COR-L47 (cell line): ENCODE data around the gene ROGDI.
"Not testable (repeated sequence)": the region's sequence is repeated elsewhere in the genome, so short reads cannot be mapped to it uniquely, and the experiment has no call there.

Source experiments
- DNase-seq: peaks from one replicate; lab custom pipeline; 2025; lab: John Stamatoyannopoulos, UW

Gene ROGDI

DNA sequence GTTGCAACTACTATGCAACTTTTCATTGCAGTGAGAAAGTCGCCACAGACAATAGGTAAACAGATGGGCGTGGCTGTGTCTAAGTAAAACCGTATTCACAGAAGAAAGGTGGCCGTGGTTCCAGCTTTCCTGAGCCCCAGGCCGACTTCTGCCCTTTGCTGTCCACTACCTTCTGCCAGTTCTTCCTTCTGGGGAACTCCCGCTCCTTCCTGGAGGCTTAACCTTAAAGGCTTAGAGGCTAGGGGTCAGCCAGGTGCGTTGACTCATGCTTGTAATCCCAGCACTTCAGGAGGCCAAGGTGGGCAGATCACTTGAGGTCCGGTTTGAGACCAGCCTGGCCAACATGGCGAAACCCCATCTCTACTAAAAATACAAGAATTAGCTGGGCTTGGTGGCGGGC is 12.2 kb downstream of the ROGDI start:
- DNase-seq: no peak

- no peak for DNase-seq
These were observed 13.5 kb downstream of the ROGDI start for GRCh38 chr16:4788910-4789309.

DNA sequence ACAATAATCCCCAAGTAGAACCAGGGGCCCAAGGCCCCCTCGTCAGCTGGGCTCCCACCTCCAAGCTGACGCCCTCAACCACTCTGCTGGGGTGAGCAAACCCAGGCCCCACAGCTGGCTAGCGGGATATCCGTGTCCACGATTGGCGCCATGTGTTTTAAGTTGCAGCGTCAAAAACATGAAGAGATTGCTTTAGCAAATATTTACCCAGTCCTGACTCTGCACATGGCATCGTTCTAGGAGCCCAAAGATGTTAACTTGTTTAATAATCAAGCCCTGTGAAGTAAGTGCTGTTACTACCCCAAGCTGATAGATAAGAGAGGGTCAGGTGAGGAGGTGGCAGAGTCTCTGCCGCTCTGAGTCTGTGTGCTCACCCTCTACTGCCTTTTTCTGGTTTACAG is 13.9 kb downstream of the ROGDI start:
- DNase-seq: no peak

DNA sequence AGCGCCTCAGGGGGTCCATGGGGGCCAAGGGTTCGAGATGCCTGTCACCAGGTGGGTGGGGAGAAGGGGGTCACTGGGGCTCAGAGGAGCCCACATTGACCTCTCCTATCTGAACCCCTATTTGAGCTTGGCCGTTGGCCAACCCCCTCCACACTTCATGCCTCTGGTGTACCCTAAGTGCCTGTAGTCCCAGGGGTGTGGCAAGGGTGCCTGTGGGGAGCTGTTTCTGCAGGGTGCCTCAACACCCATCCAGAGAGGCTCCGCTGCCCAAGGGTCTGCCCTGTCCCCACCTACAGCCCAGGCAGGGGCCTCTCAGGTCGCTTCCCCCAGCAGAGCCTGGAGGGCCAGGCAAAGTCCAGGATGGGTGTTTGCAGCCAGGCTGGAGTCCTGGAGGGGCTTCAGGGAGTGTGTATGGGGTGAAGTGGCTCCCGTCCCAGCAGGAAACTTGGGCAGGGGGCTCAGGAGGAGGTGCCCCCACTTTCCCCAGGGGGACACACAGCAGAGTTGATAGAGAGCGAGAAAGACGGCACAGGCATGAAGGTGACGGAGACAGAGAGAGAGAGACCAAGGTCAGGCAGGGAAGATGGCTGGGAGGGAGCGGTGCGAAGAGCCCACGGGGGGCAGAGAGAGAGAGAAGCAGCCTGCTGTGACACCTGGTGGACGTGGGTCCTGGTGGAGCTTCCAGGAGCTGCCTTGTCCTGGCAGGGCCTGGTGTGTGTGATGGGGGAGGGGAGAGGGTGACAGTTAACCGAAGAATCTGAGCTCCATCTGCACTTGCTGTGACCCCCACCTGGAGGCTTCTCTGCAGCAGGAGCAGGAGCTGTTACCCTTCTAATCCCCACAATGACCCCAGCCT is 14.6 kb downstream of the ROGDI start, which contains the start of gene SEPTIN12:
TSS of gene SEPTIN12 (minus strand) at position 719 of the 856 bp plus-strand sequence. CDS start at position 19, 700 bp downstream.
- DNase-seq: peak; percentile 7

GRCh38 chr16:4787068-4787467 is 15.4 kb downstream of the ROGDI start:
- no peak for DNase-seq

- DNase-seq: no peak
These were observed 16.5 kb downstream of the ROGDI start for GRCh38 chr16:4785758-4786433.

- not testable (repeated sequence) for DNase-seq
These were observed 17.9 kb downstream of the ROGDI start for GRCh38 chr16:4784444-4784987.

DNA sequence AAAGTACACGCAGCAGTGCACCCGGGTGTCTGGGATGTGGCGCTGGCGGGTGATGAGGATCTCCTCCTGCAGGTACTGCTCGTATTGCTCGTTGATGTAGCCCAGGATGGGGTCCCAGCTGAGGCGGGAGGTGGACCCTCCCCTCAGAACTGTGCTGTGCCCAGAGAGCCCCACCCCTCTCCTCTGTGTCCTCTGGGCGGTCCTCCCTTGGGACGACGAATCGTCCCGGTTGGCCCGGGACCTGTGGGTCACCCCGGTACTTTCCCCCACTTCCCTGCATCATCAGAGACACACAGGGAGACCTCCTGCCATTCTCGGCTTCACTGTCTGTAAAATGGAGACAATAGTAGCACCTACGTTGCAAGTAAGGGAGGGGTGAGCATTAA is 18.5 kb downstream of the ROGDI start:
- DNase-seq: no peak

DNA sequence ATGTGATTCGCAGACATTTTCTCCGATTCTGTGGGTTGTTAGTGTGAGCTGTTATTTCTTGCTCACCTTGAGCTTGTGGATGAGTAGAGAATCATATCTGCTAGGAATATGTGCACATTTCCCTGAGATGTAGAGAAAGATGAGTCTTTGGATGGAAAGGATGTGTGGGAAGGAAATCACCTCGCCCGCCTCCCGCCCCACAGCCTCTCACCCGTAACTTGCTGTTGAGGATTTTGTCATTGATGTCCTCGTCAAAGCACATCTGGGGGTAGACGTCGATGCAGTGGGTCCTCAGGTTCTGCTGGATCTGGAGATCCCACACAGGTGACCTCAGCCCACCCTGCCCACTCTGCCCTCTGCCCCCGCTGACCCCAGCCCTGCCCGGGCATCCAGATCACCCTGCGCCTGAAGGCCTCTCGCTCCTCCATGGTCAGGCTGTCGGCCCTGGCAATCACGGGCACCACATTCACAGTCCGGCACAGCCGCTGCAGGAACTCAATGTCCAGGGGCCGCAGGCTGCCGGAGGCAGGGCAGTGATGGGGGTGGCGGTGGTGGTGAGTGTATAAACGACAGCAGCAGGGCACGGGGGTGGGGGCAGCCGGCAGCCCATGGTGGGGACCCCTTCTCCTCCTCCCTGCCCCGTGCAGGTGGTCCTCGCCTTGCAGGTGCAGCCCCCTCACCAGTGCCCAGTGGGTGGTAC is 19.0 kb downstream of the ROGDI start:
- no peak for DNase-seq

GRCh38 chr16:4780235-4780634 is 22.2 kb downstream of the ROGDI start:
- no peak for DNase-seq

- no peak for DNase-seq
These were observed 24.4 kb downstream of the ROGDI start for GRCh38 chr16:4778050-4778392.

- no peak for DNase-seq
These were observed 24.9 kb downstream of the ROGDI start for GRCh38 chr16:4777339-4778049.

DNA sequence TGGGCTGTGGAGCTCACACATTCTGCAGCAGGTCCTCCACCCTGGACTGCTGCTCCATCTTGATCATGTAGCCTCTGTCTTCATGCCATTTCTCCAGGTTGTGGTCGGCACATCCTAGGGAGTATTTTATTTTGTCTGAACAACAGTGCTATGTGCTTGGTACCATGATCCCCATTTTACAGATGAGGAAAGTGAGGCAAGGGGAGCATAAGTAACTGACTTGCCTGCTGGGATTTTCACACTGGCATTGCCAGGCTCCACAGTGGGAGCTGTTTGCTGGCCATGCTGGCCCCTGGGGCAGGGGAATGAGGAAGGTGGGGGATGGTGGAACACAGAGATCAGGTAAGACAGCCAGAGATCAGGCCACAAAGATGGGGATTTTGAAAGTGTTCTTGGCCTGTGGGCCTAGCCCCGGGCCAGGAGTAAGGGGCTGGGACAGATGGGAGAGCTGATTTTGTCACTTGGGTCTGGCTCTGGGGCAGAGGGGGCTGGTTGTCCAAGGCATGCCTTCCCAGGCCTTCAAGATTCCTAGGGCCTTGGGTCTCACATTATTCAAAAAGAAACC is 26.2 kb downstream of the ROGDI start:
- no peak for DNase-seq

DNA sequence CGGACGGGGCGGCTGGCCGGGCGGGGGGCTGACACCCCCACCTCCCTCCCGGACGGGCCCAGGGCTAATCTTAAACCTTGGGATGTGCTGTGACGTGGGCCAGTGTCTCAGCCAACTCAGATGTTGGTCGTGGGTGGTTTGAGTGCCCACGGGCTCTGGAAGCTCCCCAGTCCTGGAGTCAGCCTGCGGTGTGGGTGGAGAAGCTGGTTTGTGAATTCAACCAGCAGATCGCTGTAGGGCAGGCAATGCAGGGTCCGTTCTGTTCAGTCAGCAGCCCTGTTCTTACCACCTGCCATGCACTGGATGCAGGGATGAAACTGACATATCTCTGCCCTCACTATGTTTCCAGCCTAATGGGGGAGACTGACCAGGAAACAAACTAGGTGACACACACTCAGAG is 27.4 kb downstream of the ROGDI start:
- no peak for DNase-seq

GRCh38 chr16:4772351-4772750 is 30.1 kb downstream of the ROGDI start:
- no peak for DNase-seq

GRCh38 chr16:4771646-4772045 is 30.8 kb downstream of the ROGDI start:
- no peak for DNase-seq

DNA sequence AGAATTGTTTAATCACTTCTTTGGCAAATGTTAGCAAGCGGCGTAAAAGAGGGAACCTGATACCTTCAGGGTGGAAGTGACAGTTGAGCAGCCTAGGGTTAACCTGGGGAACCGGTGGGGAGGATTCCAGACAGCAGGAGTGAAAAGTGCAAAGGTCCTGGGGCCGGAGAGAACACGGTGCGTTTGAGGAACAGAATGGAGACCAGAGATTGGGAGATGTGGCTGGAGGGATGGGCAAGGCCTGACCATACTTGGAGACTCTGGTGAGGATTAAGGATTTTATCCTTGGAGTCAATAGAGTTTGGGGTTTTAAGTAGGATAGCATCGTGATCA is 33.2 kb downstream of the ROGDI start:
- DNase-seq: no peak

DNA sequence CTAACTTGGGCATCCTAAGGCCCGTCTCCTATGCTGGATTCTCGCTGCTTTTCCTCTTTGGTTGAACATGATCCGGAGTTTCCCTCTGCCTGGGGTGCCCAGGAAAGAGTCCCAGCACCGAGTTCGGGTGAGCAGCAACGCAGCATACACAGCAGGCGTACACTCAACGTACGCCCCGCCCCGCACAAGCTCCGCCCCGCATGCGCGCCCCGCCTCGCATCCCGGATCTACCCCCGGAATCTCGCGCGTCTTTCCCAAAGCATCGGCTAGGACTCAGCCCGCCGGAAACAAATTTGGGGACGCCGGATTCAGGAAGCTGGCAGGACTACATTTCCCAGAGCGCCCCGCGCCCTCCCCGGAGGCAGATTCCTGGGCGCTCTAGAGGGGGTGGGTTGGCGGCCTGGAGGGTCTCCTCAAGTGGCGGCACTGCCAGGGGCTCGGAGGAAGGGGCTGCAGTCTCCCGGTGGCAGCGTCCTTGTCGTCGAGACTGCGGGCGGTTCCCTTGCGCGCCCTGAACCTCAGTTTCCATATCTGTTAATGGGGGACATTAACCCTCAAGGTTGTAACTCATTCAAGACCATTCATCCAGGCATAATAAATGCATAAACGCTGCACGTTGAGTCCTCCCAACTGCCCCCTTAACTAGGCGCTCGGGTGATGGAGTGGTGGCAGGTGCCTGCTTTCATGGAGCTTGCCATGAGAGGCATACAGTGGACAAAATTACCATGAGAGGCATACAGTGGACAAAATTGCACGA is 33.7 kb downstream of the ROGDI start:
- DNase-seq: peak; percentile 95

- no peak for DNase-seq
These were observed 34.4 kb downstream of the ROGDI start for GRCh38 chr16:4767872-4768548.

- DNase-seq: peak; percentile 95
These were observed 35.4 kb downstream of the ROGDI start, which contains the start of gene ZNF500 for GRCh38 chr16:4766875-4767628. Gene ZNF500, minus strand, starts transcription at chr16:4767162. Its CDS starts 1,184 bp downstream, at chr16:4765978.
